Esophagus muscularis mucosa (tissue), 4 donors: ENCODE measurements around the gene METTL4.

Experiments used
- CTCF ChIP-seq, 3 experiments: fragments of 200-600 bp in 2 of 3; fragments of 450-650 bp in 1 of 3; sonication (generic) in 2 of 3; IDR thresholded peaks; one replicate each; pipeline ENCODE4 v1.5.1; 2017 to 2019; ENCODE audit warnings: antibody characterized with exemption in 3 of 3, mild to moderate bottlenecking in 2 of 3, moderate library complexity in 1 of 3
- EP300 ChIP-seq: sonication (generic); formaldehyde crosslinking; IDR thresholded peaks from one replicate; pipeline ENCODE4 v1.6.1; 2017; ENCODE audit warnings: antibody characterized with exemption
- POLR2A ChIP-seq: fragments of 450-650 bp; IDR thresholded peaks from one replicate; pipeline ENCODE4 v1.6.1; 2017; ENCODE audit warnings: antibody characterized with exemption, moderate library complexity, mild to moderate bottlenecking, low read depth
- POLR2AphosphoS5 ChIP-seq, 2 donors: sonication (generic); formaldehyde crosslinking; IDR thresholded peaks; one replicate each; pipeline ENCODE4 v1.6.1; 2017; ENCODE audit warnings: antibody characterized with exemption in 2 of 2

DNA sequence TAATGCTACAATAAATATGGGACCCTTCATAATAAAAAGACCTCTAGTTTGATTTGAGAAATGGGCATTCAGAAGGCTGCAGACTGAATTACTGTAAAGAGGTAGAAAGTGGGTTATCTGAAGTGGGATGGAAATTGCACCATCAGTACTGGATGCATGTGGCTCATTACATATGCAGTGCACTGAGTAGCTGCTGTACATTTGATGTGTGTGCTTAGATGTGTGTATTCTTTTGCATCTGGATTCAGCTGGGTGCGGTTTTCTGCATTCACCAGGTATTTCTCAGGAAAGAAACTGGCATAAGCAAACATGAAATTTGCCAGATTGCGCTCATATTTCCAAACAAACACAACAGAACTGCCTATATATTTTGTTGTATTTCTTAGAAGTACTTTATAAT is 38.3 kb upstream of the METTL4 start:
- no peak for TF ChIP-seq POLR2A
- TF ChIP-seq CTCF (IDR thresholded peaks at IDR 0.05): no peak
- no peak for TF ChIP-seq POLR2AphosphoS5 (IDR thresholded peaks at IDR 0.05)
- no peak for TF ChIP-seq EP300
